Measurements from ENCODE around the gene NEDD9. TPM values are rescaled to one million over a fixed set of nuclear protein-coding genes. Genes with fewer than 3 reads are reported as not detected.
A peak's percentile ranks its signal among the peaks of the same experiment; 100 is the strongest.

NEDD9 gene
- total RNA-seq, 1 donor from 2014 or later: 14.1 TPM

- Mint-ChIP-seq H3K4me1 (peaks cover 26% of the 10 kb centered on the region), H3K4me3 (no peak overlapping the region), H3K36me3 (ENCODE audit: low read depth) (no peaks in the 10 kb centered on the region), H3K27ac (ENCODE audit: unreplicated experiment) (no peak overlapping the region), H3K9me3 (no peaks in the 10 kb centered on the region), H3K27me3 (ENCODE audit: low read depth) (no peaks in the 10 kb centered on the region)
- no peak for TF ChIP-seq CTCF (conservative IDR thresholded peaks at IDR 0.05)
- DNase-seq (ENCODE audit: low read depth, low spot score): no peak
Observed at GRCh38 chr6:11242711-11243110, 10.2 kb upstream of the NEDD9 start.

GRCh38 chr6:11241793-11242201 is 9.3 kb upstream of the NEDD9 start:
- H3K27ac Mint-ChIP-seq (ENCODE audit: unreplicated experiment): peak overlapping the region; percentile 91

GRCh38 chr6:11241154-11241792 is 8.8 kb upstream of the NEDD9 start:
- H3K4me3 Mint-ChIP-seq: no peak overlapping the region
- no peak for DNase-seq (ENCODE audit: low read depth, low spot score)
- no peaks in the 10 kb centered on the region for H3K9me3 Mint-ChIP-seq
- H3K27ac Mint-ChIP-seq (ENCODE audit: unreplicated experiment): no peak overlapping the region
- no peak for TF ChIP-seq CTCF (conservative IDR thresholded peaks at IDR 0.05)
- no peaks in the 10 kb centered on the region for H3K36me3 Mint-ChIP-seq (ENCODE audit: low read depth)
- H3K27me3 Mint-ChIP-seq (ENCODE audit: low read depth): no peaks in the 10 kb centered on the region
- H3K4me1 Mint-ChIP-seq: peaks cover 34% of the 10 kb centered on the region

More at GRCh38 chr6:11241793-11242201, 9.3 kb upstream of the NEDD9 start:
- Mint-ChIP-seq H3K36me3 (ENCODE audit: low read depth) (no peaks in the 10 kb centered on the region), H3K4me3 (no peak overlapping the region), H3K4me1 (peaks cover 30% of the 10 kb centered on the region), H3K9me3 (no peaks in the 10 kb centered on the region), H3K27me3 (ENCODE audit: low read depth) (no peaks in the 10 kb centered on the region)
- peak; percentile 58 for TF ChIP-seq CTCF (conservative IDR thresholded peaks at IDR 0.05)
- peak; percentile 66 for DNase-seq (ENCODE audit: low read depth, low spot score)

- Mint-ChIP-seq H3K36me3 (ENCODE audit: low read depth) (no peaks in the 10 kb centered on the region), H3K27me3 (ENCODE audit: low read depth) (no peaks in the 10 kb centered on the region), H3K27ac (ENCODE audit: unreplicated experiment) (peak overlapping the region; percentile 44), H3K4me3 (peak overlapping the region; percentile 23), H3K9me3 (no peaks in the 10 kb centered on the region), H3K4me1 (peaks cover 60% of the 10 kb centered on the region)
- DNase-seq (ENCODE audit: low read depth, low spot score): no peak
- TF ChIP-seq CTCF (conservative IDR thresholded peaks at IDR 0.05): no peak
Observed at GRCh38 chr6:11237956-11238355, 5.5 kb upstream of the NEDD9 start.

GRCh38 chr6:11237428-11237827 is 5.0 kb upstream of the NEDD9 start:
- peaks cover 66% of the 10 kb centered on the region for H3K4me1 Mint-ChIP-seq
- H3K27ac Mint-ChIP-seq (ENCODE audit: unreplicated experiment): peak overlapping the region; percentile 44
- no peaks in the 10 kb centered on the region for H3K9me3 Mint-ChIP-seq
- no peaks in the 10 kb centered on the region for H3K36me3 Mint-ChIP-seq (ENCODE audit: low read depth)
- H3K27me3 Mint-ChIP-seq (ENCODE audit: low read depth): no peaks in the 10 kb centered on the region
- no peak for TF ChIP-seq CTCF (conservative IDR thresholded peaks at IDR 0.05)
- peak overlapping the region; percentile 36 for H3K4me3 Mint-ChIP-seq
- no peak for DNase-seq (ENCODE audit: low read depth, low spot score)

Measured in neural crest cell (in vitro differentiated cells).